MCF 10A (cell line): Measurements from ENCODE around the gene KIAA1755. TPM values are rescaled to one million over a fixed set of nuclear protein-coding genes. Genes with fewer than 3 reads are reported as not detected.

Source experiments
- BruUV-seq: library from RNA; stranded (reverse); fragments of 400-500 nt; replicated peaks from 2 replicates; lab custom pipeline; 2021; lab: Mats Ljungman, UMichigan
- CTCF ChIA-PET: fragments of 300-600 bp; sonication (Branson Sonifier 250); formaldehyde crosslinking; extraction: SDS; loops from one replicate; lab custom pipeline; 2021; ENCODE audit warnings: antibody characterized with exemption, inconsistent platforms; lab: Yijun Ruan, JAX
- POLR2A ChIA-PET: fragments of 300-600, 350-650 bp; sonication (Branson Sonifier 250); formaldehyde crosslinking; extraction: SDS; loops from one replicate; lab custom pipeline; 2020; ENCODE audit warnings: antibody characterized with exemption, inconsistent platforms; lab: Yijun Ruan, JAX
- DNase-seq: peaks from one replicate; pipeline ENCODE4 v3.0.0-alpha.2; 2018; ENCODE audit not compliant: unreplicated experiment
- H3K27ac Mint-ChIP-seq: one replicate; pipeline ENCODE4 v1.8.0; 2022; ENCODE audit warnings: mild to moderate bottlenecking, low read depth, mixed read lengths; ENCODE audit not compliant: unreplicated experiment
- H3K27me3 Mint-ChIP-seq: one replicate; pipeline ENCODE4 v1.8.0; 2022; ENCODE audit warnings: mixed read lengths; ENCODE audit not compliant: insufficient read depth, unreplicated experiment
- H3K36me3 Mint-ChIP-seq: one replicate; pipeline ENCODE4 v1.8.0; 2022; ENCODE audit warnings: mild to moderate bottlenecking, moderate library complexity, mixed read lengths; ENCODE audit not compliant: insufficient read depth, unreplicated experiment
- H3K4me1 Mint-ChIP-seq: one replicate; pipeline ENCODE4 v1.8.0; 2022; ENCODE audit warnings: mixed read lengths; ENCODE audit not compliant: insufficient read depth, unreplicated experiment
- H3K4me3 Mint-ChIP-seq: one replicate; pipeline ENCODE4 v1.8.0; 2022; ENCODE audit warnings: mild to moderate bottlenecking, moderate library complexity, mixed read lengths; ENCODE audit not compliant: unreplicated experiment
- H3K9me3 Mint-ChIP-seq: one replicate; pipeline ENCODE4 v1.8.0; 2022; ENCODE audit warnings: mixed read lengths; ENCODE audit not compliant: unreplicated experiment
- CTCF ChIP-seq: fragments of 200-600 bp; IDR thresholded peaks from one replicate; pipeline ENCODE4 v1.8.0; 2022; ENCODE audit warnings: antibody characterized with exemption, mild to moderate bottlenecking; ENCODE audit not compliant: unreplicated experiment
- intact Hi-C: fragments of 100-400 bp; cut with micrococcal nuclease; formaldehyde crosslinking; loops from 2 replicates; pipeline ENCODE4 v1.14.1; 2022
- total RNA-seq: library from RNA; stranded (reverse); gene quantifications from 2 replicates; pipeline ENCODE4 v1.2.3, GENCODE V29; 2022

The KIAA1755 gene
- total RNA-seq, 1 experiment from 2014 or later, result not detected

GRCh38 chr20:38208523-38208922 lies 52.0 kb downstream of the KIAA1755 start:
- no peaks in the 10 kb centered on the region for H3K36me3 Mint-ChIP-seq
- H3K4me3 Mint-ChIP-seq, result no peak overlapping the region
- H3K27me3 Mint-ChIP-seq, result no peaks in the 10 kb centered on the region
- intact Hi-C loops, result no loop called here
- peaks cover 7% of the 10 kb centered on the region for H3K9me3 Mint-ChIP-seq
- no peaks in the 10 kb centered on the region for H3K4me1 Mint-ChIP-seq
- no peak for DNase-seq
- ChIA-PET CTCF (interaction anchor here (0.6 to 9.1 kb wide), 5 partner anchors 10 to 581 kb away, joined by 3 to 153 read pairs (median 5); no protein-coding TSS in a partner anchor), POLR2A (no interaction called here)
- TF ChIP-seq CTCF, result no peak
- BruUV-seq, result no TSS peak
- no peak overlapping the region for H3K27ac Mint-ChIP-seq

GRCh38 chr20:38208088-38208487 lies 52.4 kb downstream of the KIAA1755 start:
- intact Hi-C loops, result no loop called here
- CTCF ChIA-PET, result interaction anchor here (1.2 to 9.1 kb wide), 5 partner anchors 9 to 135 kb away, joined by 3 to 153 read pairs (median 5); no protein-coding TSS in a partner anchor
- POLR2A ChIA-PET, result interaction anchor here (1.4 kb wide), 1 partner anchor 99 kb away, joined by 6 read pairs; no protein-coding TSS in a partner anchor
- Mint-ChIP-seq H3K27ac (no peak overlapping the region), H3K9me3 (peaks cover 7% of the 10 kb centered on the region), H3K4me1 (no peaks in the 10 kb centered on the region), H3K4me3 (no peak overlapping the region), H3K27me3 (no peaks in the 10 kb centered on the region), H3K36me3 (no peaks in the 10 kb centered on the region)
- DNase-seq, result no peak
- TF ChIP-seq CTCF, result no peak
- BruUV-seq, result no TSS peak

- no TSS peak for BruUV-seq
- Mint-ChIP-seq H3K4me3 (no peak overlapping the region), H3K36me3 (no peaks in the 10 kb centered on the region), H3K27ac (no peak overlapping the region), H3K4me1 (no peaks in the 10 kb centered on the region), H3K9me3 (peaks cover 7% of the 10 kb centered on the region), H3K27me3 (no peaks in the 10 kb centered on the region)
- TF ChIP-seq CTCF, result no peak
- POLR2A ChIA-PET, result interaction anchor here (1.3 to 1.4 kb wide), 3 partner anchors 8 to 98 kb away, joined by 3 to 6 read pairs (median 6); no protein-coding TSS in a partner anchor
- CTCF ChIA-PET, result interaction anchor here (0.6 to 9.1 kb wide), 7 partner anchors 8 to 166 kb away, joined by 3 to 153 read pairs (median 4); no protein-coding TSS in a partner anchor
- no peak for DNase-seq
- intact Hi-C loops, result no loop called here
Observed at GRCh38 chr20:38207621-38208020, 52.9 kb downstream of the KIAA1755 start.

- DNase-seq, result no peak
Observed at GRCh38 chr20:38205001-38205400, 55.5 kb downstream of the KIAA1755 start.

More at GRCh38 chr20:38205001-38205400, 55.5 kb downstream of the KIAA1755 start:
- Mint-ChIP-seq H3K27ac (no peak overlapping the region), H3K4me3 (no peak overlapping the region), H3K36me3 (no peaks in the 10 kb centered on the region), H3K9me3 (peaks cover 7% of the 10 kb centered on the region), H3K27me3 (no peaks in the 10 kb centered on the region), H3K4me1 (peaks cover 5% of the 10 kb centered on the region)
- TF ChIP-seq CTCF, result no peak
- no TSS peak for BruUV-seq
- ChIA-PET CTCF (interaction anchor here (0.6 to 9.1 kb wide), 5 partner anchors 17 to 640 kb away, joined by 3 to 153 read pairs (median 3); no protein-coding TSS in a partner anchor), POLR2A (interaction anchor here (1.3 kb wide), 1 partner anchor 8 kb away, joined by 4 read pairs; no protein-coding TSS in a partner anchor)
- intact Hi-C loops, result no loop called here
